Measurements from ENCODE around the gene CNTNAP5. TPM values are rescaled to one million over a fixed set of nuclear protein-coding genes. Genes with fewer than 3 reads are reported as not detected.

The CNTNAP5 gene
- total RNA-seq, 1 experiment from 2014 or later, result 0.48 TPM

- no peaks in the 10 kb centered on the region for H3K27me3 Mint-ChIP-seq (ENCODE audit: low read depth)
- Histone ChIP-seq H3K4me2 (ENCODE audit: insufficient read depth, insufficient read length, low read length) (no peak overlapping the region), H3K79me1 (ENCODE audit: insufficient read depth, low read depth, low read length, poor library complexity, severe bottlenecking) (no peaks in the 10 kb centered on the region), H4K91ac (ENCODE audit: insufficient read length, low read depth, low read length) (no peak overlapping the region), H3K4ac (ENCODE audit: low read depth, low read length) (no peak overlapping the region), H3K79me2 (ENCODE audit: insufficient read depth, low read length) (no peaks in the 10 kb centered on the region), H3K14ac (ENCODE audit: insufficient read depth, low read length) (no peak overlapping the region), H2AFZ (ENCODE audit: low read length) (no peak overlapping the region), H3K27ac (ENCODE audit: insufficient read length, low read depth, low read length) (no peak overlapping the region), H2BK20ac (ENCODE audit: low read depth, low read length, poor library complexity, severe bottlenecking) (peak overlapping the region; percentile 86), H3K9ac (ENCODE audit: extremely low read depth, insufficient read length, low read length) (no peak overlapping the region), H3K23me2 (ENCODE audit: insufficient read length, low read depth, low read length, poor library complexity, severe bottlenecking) (no peaks in the 10 kb centered on the region), H4K20me1 (ENCODE audit: control insufficient read depth, insufficient read depth, insufficient read length) (no peaks in the 10 kb centered on the region), H3K18ac (ENCODE audit: insufficient read length, low read depth, low read length) (no peak overlapping the region), H3K4me1 (ENCODE audit: insufficient read depth, low read length) (no peaks in the 10 kb centered on the region), H3K23ac (ENCODE audit: insufficient read length, low read depth, low read length) (no peak overlapping the region), H3K9me3 (ENCODE audit: control insufficient read depth, low read depth, low read length) (no peaks in the 10 kb centered on the region), H2BK5ac (ENCODE audit: insufficient read length, low read length) (no peak overlapping the region), H3K27me3 (ENCODE audit: insufficient read depth, low read length) (no peaks in the 10 kb centered on the region), H3T11ph (ENCODE audit: low read length) (no peak overlapping the region), H4K8ac (replicated peaks; ENCODE audit: insufficient read length, low read depth, low read length) (no peak overlapping the region), H3K56ac (ENCODE audit: insufficient read length, low read depth, low read length) (no peak overlapping the region), H4K5ac (ENCODE audit: insufficient read length, low read depth, low read length) (no peak overlapping the region), H2BK120ac (ENCODE audit: low read depth, low read length, poor library complexity, severe bottlenecking) (no peak overlapping the region), H2BK15ac (ENCODE audit: low read depth, low read length) (no peak overlapping the region), H2AK5ac (ENCODE audit: insufficient read length, low read length) (no peak overlapping the region), H2BK12ac (ENCODE audit: insufficient read length, low read depth, low read length) (no peak overlapping the region)
- no peak overlapping the region for H3K4me3 Mint-ChIP-seq
- no peak for DNase-seq
- H3K36me3 Mint-ChIP-seq (ENCODE audit: insufficient read depth in 1 of 3, low read depth in 3 of 3), result no peaks in the 10 kb centered on the region
- no peak overlapping the region for H3K27ac Mint-ChIP-seq
- no peaks in the 10 kb centered on the region for H3K9me3 Mint-ChIP-seq
- no CpG with 5 or more reads among the region's 3 CpGs for WGBS (ENCODE audit: extremely low coverage, insufficient read length, low lambda C conversion rate)
- TF ChIP-seq, protein P1, sequence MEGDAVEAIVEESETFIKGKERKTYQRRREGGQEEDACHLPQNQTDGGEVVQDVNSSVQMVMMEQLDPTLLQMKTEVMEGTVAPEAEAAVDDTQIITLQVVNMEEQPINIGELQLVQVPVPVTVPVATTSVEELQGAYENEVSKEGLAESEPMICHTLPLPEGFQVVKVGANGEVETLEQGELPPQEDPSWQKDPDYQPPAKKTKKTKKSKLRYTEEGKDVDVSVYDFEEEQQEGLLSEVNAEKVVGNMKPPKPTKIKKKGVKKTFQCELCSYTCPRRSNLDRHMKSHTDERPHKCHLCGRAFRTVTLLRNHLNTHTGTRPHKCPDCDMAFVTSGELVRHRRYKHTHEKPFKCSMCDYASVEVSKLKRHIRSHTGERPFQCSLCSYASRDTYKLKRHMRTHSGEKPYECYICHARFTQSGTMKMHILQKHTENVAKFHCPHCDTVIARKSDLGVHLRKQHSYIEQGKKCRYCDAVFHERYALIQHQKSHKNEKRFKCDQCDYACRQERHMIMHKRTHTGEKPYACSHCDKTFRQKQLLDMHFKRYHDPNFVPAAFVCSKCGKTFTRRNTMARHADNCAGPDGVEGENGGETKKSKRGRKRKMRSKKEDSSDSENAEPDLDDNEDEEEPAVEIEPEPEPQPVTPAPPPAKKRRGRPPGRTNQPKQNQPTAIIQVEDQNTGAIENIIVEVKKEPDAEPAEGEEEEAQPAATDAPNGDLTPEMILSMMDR (conservative IDR thresholded peaks at IDR 0.05), result no peak
- H3K4me1 Mint-ChIP-seq, result 0 out of 4 replicates have a peak, but pooled peaks cover 0 to 4% of the 10 kb centered on the region in 2 experiments
Observed at GRCh38 chr2:124540805-124541204, 515.7 kb downstream of the CNTNAP5 start.
